Adipocyte (in vitro differentiated cells): Measurements from ENCODE around the gene COL4A2.

Experiments used
- DNase-seq: peaks from one replicate; pipeline ENCODE4 v3.0.0-alpha.2; 2015; ENCODE audit warnings: low read depth
- H3K27me3 ChIP-seq: replicated peaks from 2 replicates; pipeline ENCODE4 v1.7.0; 2013; ENCODE audit warnings: mild to moderate bottlenecking, low read length, moderate library complexity; ENCODE audit not compliant: control insufficient read depth, insufficient read depth
- H3K36me3 ChIP-seq: 2 replicates; pipeline ENCODE4 v1.7.0; 2013; ENCODE audit warnings: low read length, mild to moderate bottlenecking, moderate library complexity; ENCODE audit not compliant: control insufficient read depth, insufficient read depth, severe bottlenecking
- H3K4me1 ChIP-seq: 2 replicates; pipeline ENCODE4 v1.7.0; 2013; ENCODE audit warnings: mild to moderate bottlenecking, low read length, moderate library complexity; ENCODE audit not compliant: control insufficient read depth, insufficient read depth
- H3K4me3 ChIP-seq: 2 replicates; pipeline ENCODE4 v1.7.0; 2013; ENCODE audit warnings: mild to moderate bottlenecking, low read length, moderate library complexity
- H3K9ac ChIP-seq: 2 replicates; pipeline ENCODE4 v1.7.0; 2013; ENCODE audit warnings: mild to moderate bottlenecking, low read length, moderate library complexity
- H3K9me3 ChIP-seq: 2 replicates; pipeline ENCODE4 v1.7.0; 2013; ENCODE audit warnings: mild to moderate bottlenecking, low read length, moderate library complexity; ENCODE audit not compliant: control insufficient read depth

COL4A2 gene

GRCh38 chr13:110471156-110471832 lies 164.2 kb downstream of the COL4A2 start:
- Histone ChIP-seq H3K36me3 (peaks cover 97% of the 10 kb centered on the region), H3K9ac (no peak overlapping the region), H3K4me1 (no peaks in the 10 kb centered on the region), H3K4me3 (no peak overlapping the region), H3K9me3 (no peaks in the 10 kb centered on the region), H3K27me3 (no peaks in the 10 kb centered on the region)
- DNase-seq: no peak

GRCh38 chr13:110471833-110472162 lies 164.7 kb downstream of the COL4A2 start:
- H3K36me3 ChIP-seq: peaks cover 97% of the 10 kb centered on the region
- H3K9ac ChIP-seq: no peak overlapping the region
- no peak overlapping the region for H3K4me3 ChIP-seq
- DNase-seq: no peak
- H3K9me3 ChIP-seq: no peaks in the 10 kb centered on the region
- no peaks in the 10 kb centered on the region for H3K4me1 ChIP-seq
- H3K27me3 ChIP-seq: no peaks in the 10 kb centered on the region

GRCh38 chr13:110472904-110473563 lies 165.9 kb downstream of the COL4A2 start:
- H3K9me3 ChIP-seq: no peaks in the 10 kb centered on the region
- no peaks in the 10 kb centered on the region for H3K4me1 ChIP-seq
- peaks cover 97% of the 10 kb centered on the region for H3K36me3 ChIP-seq
- DNase-seq: no peak
- H3K9ac ChIP-seq: no peak overlapping the region
- no peaks in the 10 kb centered on the region for H3K27me3 ChIP-seq
- no peak overlapping the region for H3K4me3 ChIP-seq

GRCh38 chr13:110474713-110475112 lies 167.6 kb downstream of the COL4A2 start:
- no peak for DNase-seq
- Histone ChIP-seq H3K9ac (no peak overlapping the region), H3K27me3 (no peaks in the 10 kb centered on the region), H3K9me3 (no peaks in the 10 kb centered on the region), H3K36me3 (peaks cover 97% of the 10 kb centered on the region), H3K4me1 (no peaks in the 10 kb centered on the region), H3K4me3 (no peak overlapping the region)

- H3K9ac ChIP-seq: no peak overlapping the region
- no peak overlapping the region for H3K4me3 ChIP-seq
- no peaks in the 10 kb centered on the region for H3K4me1 ChIP-seq
- H3K36me3 ChIP-seq: peaks cover 98% of the 10 kb centered on the region
- H3K27me3 ChIP-seq: no peaks in the 10 kb centered on the region
- DNase-seq: no peak
- no peaks in the 10 kb centered on the region for H3K9me3 ChIP-seq
Measured at GRCh38 chr13:110475117-110475516, 168.0 kb downstream of the COL4A2 start.

- H3K27me3 ChIP-seq: no peaks in the 10 kb centered on the region
- H3K4me1 ChIP-seq: no peaks in the 10 kb centered on the region
- H3K9ac ChIP-seq: no peak overlapping the region
- peaks cover 98% of the 10 kb centered on the region for H3K36me3 ChIP-seq
- no peak for DNase-seq
- H3K9me3 ChIP-seq: no peaks in the 10 kb centered on the region
- no peak overlapping the region for H3K4me3 ChIP-seq
Measured at GRCh38 chr13:110475550-110476219, 168.6 kb downstream of the COL4A2 start.

- DNase-seq: no peak
- H3K4me3 ChIP-seq: no peak overlapping the region
- H3K9me3 ChIP-seq: no peaks in the 10 kb centered on the region
- H3K4me1 ChIP-seq: no peaks in the 10 kb centered on the region
- no peaks in the 10 kb centered on the region for H3K27me3 ChIP-seq
- no peak overlapping the region for H3K9ac ChIP-seq
- H3K36me3 ChIP-seq: peaks cover 95% of the 10 kb centered on the region
Measured at GRCh38 chr13:110476220-110476617, 169.1 kb downstream of the COL4A2 start.

- H3K4me3 ChIP-seq: no peak overlapping the region
- no peak for DNase-seq
- no peaks in the 10 kb centered on the region for H3K27me3 ChIP-seq
- H3K36me3 ChIP-seq: peaks cover 97% of the 10 kb centered on the region
- H3K4me1 ChIP-seq: no peaks in the 10 kb centered on the region
- H3K9me3 ChIP-seq: no peaks in the 10 kb centered on the region
- H3K9ac ChIP-seq: no peak overlapping the region
Measured at GRCh38 chr13:110477706-110478245, 170.7 kb downstream of the COL4A2 start.

- no peak overlapping the region for H3K9ac ChIP-seq
- no peak for DNase-seq
- no peaks in the 10 kb centered on the region for H3K9me3 ChIP-seq
- peaks cover 97% of the 10 kb centered on the region for H3K36me3 ChIP-seq
- H3K4me3 ChIP-seq: no peak overlapping the region
- no peaks in the 10 kb centered on the region for H3K4me1 ChIP-seq
- no peaks in the 10 kb centered on the region for H3K27me3 ChIP-seq
Measured at GRCh38 chr13:110478405-110479214, 171.5 kb downstream of the COL4A2 start.

GRCh38 chr13:110479215-110479545 lies 172.1 kb downstream of the COL4A2 start:
- Histone ChIP-seq H3K9me3 (no peaks in the 10 kb centered on the region), H3K4me1 (no peaks in the 10 kb centered on the region), H3K36me3 (peaks cover 97% of the 10 kb centered on the region), H3K9ac (no peak overlapping the region), H3K4me3 (no peak overlapping the region), H3K27me3 (no peaks in the 10 kb centered on the region)
- no peak for DNase-seq

- Histone ChIP-seq H3K9me3 (no peaks in the 10 kb centered on the region), H3K36me3 (peaks cover 97% of the 10 kb centered on the region), H3K4me1 (no peaks in the 10 kb centered on the region), H3K27me3 (no peaks in the 10 kb centered on the region), H3K4me3 (no peak overlapping the region), H3K9ac (no peak overlapping the region)
- no peak for DNase-seq
Measured at GRCh38 chr13:110479648-110480047, 172.6 kb downstream of the COL4A2 start.
